Measurements from ENCODE around the gene FAM186B. TPM values are rescaled to one million over a fixed set of nuclear protein-coding genes. Genes with fewer than 3 reads are reported as not detected.
A peak's percentile ranks its signal among the peaks of the same experiment; 100 is the strongest.
"Not testable (repeated sequence)": the region's sequence is repeated elsewhere in the genome, so short reads cannot be mapped to it uniquely, and the experiment has no call there.

The FAM186B gene
- total RNA-seq, result 0.62 TPM
- long read RNA-seq, result 0 reads

GRCh38 chr12:49605539-49605938 is at the start of gene FAM186B:
Gene FAM186B, minus strand, starts transcription at chr12:49605639. Its CDS starts 162 bp downstream, at chr12:49605477.
- intact Hi-C loops (cut with DNase I), result not testable (repeated sequence)

GRCh38 chr12:49654715-49655114 is 49.3 kb upstream of the FAM186B start:
- no peak for ATAC-seq
- no peak for DNase-seq (ENCODE audit: missing footprints)
- intact Hi-C loops (cut with DNase I), result no loop called here

More at GRCh38 chr12:49605539-49605938, at the start of gene FAM186B:
- not testable (repeated sequence) for DNase-seq (ENCODE audit: missing footprints); ATAC-seq

GRCh38 chr12:49652921-49653520 is 47.6 kb upstream of the FAM186B start:
- DNase-seq (ENCODE audit: missing footprints), result no peak
- intact Hi-C loops (cut with DNase I), result no loop called here
- no peak for ATAC-seq

GRCh38 chr12:49651855-49652254 is 46.4 kb upstream of the FAM186B start:
- intact Hi-C loops (cut with DNase I), result no loop called here

GRCh38 chr12:49649892-49650291 is 44.5 kb upstream of the FAM186B start:
- no peak for DNase-seq (ENCODE audit: missing footprints)
- intact Hi-C loops (cut with DNase I), result no loop called here
- ATAC-seq, result no peak

More at GRCh38 chr12:49651855-49652254, 46.4 kb upstream of the FAM186B start:
- DNase-seq (ENCODE audit: missing footprints) (no peak), ATAC-seq (no peak)

- intact Hi-C loops (cut with DNase I), result no loop called here
Observed at GRCh38 chr12:49649445-49649844, 44.0 kb upstream of the FAM186B start.

GRCh38 chr12:49648712-49649003 is 43.2 kb upstream of the FAM186B start:
- DNase-seq (ENCODE audit: missing footprints) (no peak), ATAC-seq (no peak)
- intact Hi-C loops (cut with DNase I), result no loop called here

More at GRCh38 chr12:49649445-49649844, 44.0 kb upstream of the FAM186B start:
- no peak for DNase-seq (ENCODE audit: missing footprints)
- no peak for ATAC-seq

GRCh38 chr12:49647827-49648711 is 42.6 kb upstream of the FAM186B start:
- intact Hi-C loops (cut with DNase I), result no loop called here
- ATAC-seq, result no peak
- no peak for DNase-seq (ENCODE audit: missing footprints)

- ATAC-seq, result no peak
- intact Hi-C loops (cut with DNase I), result no loop called here
- DNase-seq (ENCODE audit: missing footprints), result no peak
Observed at GRCh38 chr12:49646871-49647654, 41.6 kb upstream of the FAM186B start.

GRCh38 chr12:49646331-49646830 is 40.9 kb upstream of the FAM186B start:
- DNase-seq (ENCODE audit: missing footprints) (no peak), ATAC-seq (no peak)
- intact Hi-C loops (cut with DNase I), result no loop called here

- ATAC-seq (no peak), DNase-seq (ENCODE audit: missing footprints) (no peak)
- intact Hi-C loops (cut with DNase I), result no loop called here
Observed at GRCh38 chr12:49645146-49646039, 40.0 kb upstream of the FAM186B start.

- ATAC-seq, result peak; percentile 81
- intact Hi-C loops (cut with DNase I), result loop anchor here (1.0 kb wide), 1 partner anchor 63 kb away; the partner anchor contains the start of gene FMNL3
- peak; percentile 86 for DNase-seq (ENCODE audit: missing footprints)
Observed at GRCh38 chr12:49644620-49644994, 39.2 kb upstream of the FAM186B start.

GRCh38 chr12:49643961-49644619 is 38.7 kb upstream of the FAM186B start:
- DNase-seq (ENCODE audit: missing footprints) (no peak), ATAC-seq (peak; percentile 7)
- intact Hi-C loops (cut with DNase I), result loop anchor here (1.0 kb wide), 1 partner anchor 63 kb away; the partner anchor contains the start of gene FMNL3

GRCh38 chr12:49643135-49643534 is 37.7 kb upstream of the FAM186B start:
- intact Hi-C loops (cut with DNase I), result no loop called here
- ATAC-seq (no peak), DNase-seq (ENCODE audit: missing footprints) (no peak)

GRCh38 chr12:49642370-49642802 is 36.9 kb upstream of the FAM186B start:
- no peak for DNase-seq (ENCODE audit: missing footprints)
- intact Hi-C loops (cut with DNase I), result no loop called here
- ATAC-seq, result no peak

- no peak for ATAC-seq
- intact Hi-C loops (cut with DNase I), result no loop called here
- DNase-seq (ENCODE audit: missing footprints), result no peak
Observed at GRCh38 chr12:49641748-49642369, 36.4 kb upstream of the FAM186B start.
